Spleen (tissue), 11 donors: ENCODE measurements around the gene CASTOR1. TPM values are rescaled to one million over a fixed set of nuclear protein-coding genes. Genes with fewer than 3 reads are reported as not detected.
A peak's percentile ranks its signal among the peaks of the same experiment; 100 is the strongest.

Source experiments
- DNase-seq: peaks from one replicate; pipeline ENCODE4 v3.0.0-alpha.2; 2020
- H3K27ac ChIP-seq, 8 donors: fragments of 200-600 bp; sonication (generic) in 7 of 8; 1 replicate in 4 of 8; 2 replicates in 4 of 8; pipeline versions ENCODE4 v1.5.0 to v1.8.0; 2016 to 2021; ENCODE audit warnings: inconsistent platforms in 4 of 8, mild to moderate bottlenecking in 4 of 8, moderate library complexity in 1 of 8
- H3K27me3 ChIP-seq, 7 donors: fragments of 200-600 bp; sonication (generic) in 6 of 7; replicated peaks in 1 of 7; 1 replicate in 4 of 7; 2 replicates in 3 of 7; pipeline versions ENCODE4 v1.5.0 to v1.8.0; 2016 to 2021; ENCODE audit warnings: inconsistent platforms in 3 of 7, mild to moderate bottlenecking in 1 of 7
- H3K36me3 ChIP-seq, 6 donors: fragments of 200-600 bp; sonication (generic) in 5 of 6; 1 replicate in 4 of 6; 2 replicates in 2 of 6; pipeline versions ENCODE4 v1.5.0 to v1.8.0; 2016 to 2021; ENCODE audit warnings: inconsistent platforms in 2 of 6
- H3K4me1 ChIP-seq, 6 donors: fragments of 200-600 bp; sonication (generic) in 5 of 6; 1 replicate in 3 of 6; 2 replicates in 3 of 6; pipeline versions ENCODE4 v1.5.0 to v1.8.0; 2016 to 2021; ENCODE audit warnings: inconsistent platforms in 3 of 6
- H3K4me3 ChIP-seq, 8 donors: fragments of 200-600 bp; sonication (generic) in 7 of 8; 1 replicate in 4 of 8; 2 replicates in 4 of 8; pipeline versions ENCODE4 v1.5.0 to v1.8.0; 2016 to 2021; ENCODE audit warnings: inconsistent platforms in 4 of 8, mild to moderate bottlenecking in 4 of 8, moderate library complexity in 2 of 8
- H3K9me3 ChIP-seq, 8 donors: fragments of 200-600 bp; sonication (generic) in 7 of 8; 1 replicate in 4 of 8; 2 replicates in 4 of 8; pipeline versions ENCODE4 v1.5.0 to v1.8.0; 2016 to 2021; ENCODE audit warnings: inconsistent platforms in 4 of 8
- CTCF ChIP-seq, 11 experiments: fragments of 200-600 bp in 7 of 11; fragments of 450-650 bp in 4 of 11; sonication (generic) in 4 of 11; IDR thresholded peaks in 8 of 11; conservative IDR thresholded peaks in 3 of 11; 1 replicate in 7 of 11; 2 replicates in 4 of 11; pipeline versions ENCODE4 v1.4.0 to v1.8.0; 2016 to 2021; ENCODE audit warnings: antibody characterized with exemption in 11 of 11, inconsistent platforms in 4 of 11, mild to moderate bottlenecking in 1 of 11
- POLR2A ChIP-seq, 3 donors: fragments of 450-650 bp; IDR thresholded peaks; one replicate each; pipeline ENCODE4 v1.5.1; 2017; ENCODE audit warnings: antibody characterized with exemption in 3 of 3, mild to moderate bottlenecking in 1 of 3
- POLR2AphosphoS5 ChIP-seq, 3 donors: sonication (generic); formaldehyde crosslinking; IDR thresholded peaks; one replicate each; pipeline ENCODE4 v1.5.1; 2017; ENCODE audit warnings: antibody characterized with exemption in 3 of 3
- WGBS, 5 donors: extraction: QIAGEN DNeasy Blood & Tissue Kit in 3 of 5; methylation state at CpG; one replicate each; pipeline versions ENCODE4 v1.1.5 to v1.1.7; 2013 to 2018; 5-methylcytosine and 5-hydroxymethylcytosine counted together
- intact Hi-C: fragments of 100-400 bp; cut with DNase I; formaldehyde crosslinking; loops from one replicate; pipeline ENCODE4 v1.15.0; 2023; ENCODE audit warnings: low total_unique reads
- polyA plus RNA-seq, 3 donors: library from polyadenylated mRNA; stranded (reverse); fragments of 200-250 nt; gene quantifications; one replicate each; pipeline ENCODE4 v1.2.1, GENCODE V29; 2013
- total RNA-seq, 7 donors: library from RNA; depleted of rRNA in 3 of 7; stranded (reverse); fragments of >200 nt in 3 of 7; fragmentation: NEBNext Ultra II Directional in 4 of 7; extraction: Animal tissue kit (Norgen Biotek cat#: 25700) in 4 of 7; gene quantifications; one replicate each; pipeline versions ENCODE4 v1.1.0 to v1.2.1, GENCODE V29; 2016 to 2021
- donor health status: healthy with polysubstance abuse.
- donor health status: DM: no; HTN: no; CAD: no; lungs with moderate emphysema.
- donor health status: DM: no; HTN: no; CAD: no.
- donor health status: Bipolar disorder and iron deficiency.
- donor health status: healthy.
- donor health status: DM: no; HTN: no; CAD: no.
- donor health status: DM: yes; HTN: yes; CAD: no.

Gene CASTOR1
- total and polyA plus RNA-seq, 10 donors, result 5.6 to 18.9 (median 12.6) TPM

GRCh38 chr22:30273711-30274436 lies 15.4 kb downstream of the CASTOR1 start:
- Histone ChIP-seq H3K36me3 (peaks cover 0 to 16% (median 0%) of the 10 kb centered on the region in 6 donors), H3K27ac (peak overlapping the region in 2 of 8 donors; percentile 41 to 47), H3K4me1 (peaks cover 9 to 97% (median 39%) of the 10 kb centered on the region in 6 donors), H3K27me3 (peaks cover 0 to 16% (median 0%) of the 10 kb centered on the region in 7 donors), H3K9me3 (no peaks in the 10 kb centered on the region), H3K4me3 (peak overlapping the region in 1 of 8 donors; percentile 0)
- intact Hi-C loops, result no loop called here
- 68 to 80% (median 74%) methylated on average over 10 of the region's 10 CpGs for WGBS, 5 donors
- no peak for TF ChIP-seq POLR2A (IDR thresholded peaks at IDR 0.05)
- TF ChIP-seq POLR2AphosphoS5 (IDR thresholded peaks at IDR 0.05), result peak in 1 of 3 donors; percentile 24
- no peak for TF ChIP-seq CTCF (IDR thresholded peaks at IDR 0.05 in 8 of 11, conservative IDR thresholded peaks at IDR 0.05 in 3 of 11)
- no peak for DNase-seq

GRCh38 chr22:30272781-30273601 lies 16.3 kb downstream of the CASTOR1 start:
- Histone ChIP-seq H3K27me3 (peaks cover 0 to 10% (median 0%) of the 10 kb centered on the region in 7 donors), H3K4me1 (peaks cover 7 to 97% (median 37%) of the 10 kb centered on the region in 6 donors), H3K9me3 (no peaks in the 10 kb centered on the region), H3K4me3 (peak overlapping the region in 1 of 8 donors; percentile 0), H3K36me3 (peaks cover 0 to 19% (median 0%) of the 10 kb centered on the region in 6 donors), H3K27ac (peak overlapping the region in 3 of 8 donors; percentile 19 to 47 (median 41))
- TF ChIP-seq POLR2AphosphoS5 (IDR thresholded peaks at IDR 0.05) (peak in 2 of 3 donors; percentile 47 to 62), POLR2A (IDR thresholded peaks at IDR 0.05) (no peak)
- no peak for DNase-seq
- intact Hi-C loops, result no loop called here
- 53 to 84% (median 72%) methylated on average over 16 of the region's 16 CpGs for WGBS, 5 donors

GRCh38 chr22:30270832-30271231 lies 18.5 kb downstream of the CASTOR1 start:
- H3K27me3 ChIP-seq, result no peaks in the 10 kb centered on the region
- TF ChIP-seq POLR2A (IDR thresholded peaks at IDR 0.05) (no peak), POLR2AphosphoS5 (IDR thresholded peaks at IDR 0.05) (peak; percentile 83 to 90 (median 88)), CTCF (IDR thresholded peaks at IDR 0.05 in 8 of 11, conservative IDR thresholded peaks at IDR 0.05 in 3 of 11) (peak in 1 of 11 experiments; percentile 9)
- H3K9me3 ChIP-seq, result no peaks in the 10 kb centered on the region
- peak overlapping the region in 7 of 8 donors; percentile 54 to 89 (median 73) for H3K27ac ChIP-seq
- DNase-seq, result peak; percentile 94
- intact Hi-C loops, result no loop called here
- H3K4me3 ChIP-seq, result peak overlapping the region in 1 of 8 donors; percentile 48
- peaks cover 0 to 19% (median 0%) of the 10 kb centered on the region in 6 donors for H3K36me3 ChIP-seq
- WGBS, 5 donors, result 41 to 64% (median 49%) methylated on average over 15 to 16 of the region's 16 CpGs
- H3K4me1 ChIP-seq, result peaks cover 4 to 97% (median 36%) of the 10 kb centered on the region in 6 donors

- no peaks in the 10 kb centered on the region for H3K9me3 ChIP-seq
- 71 to 86% (median 81%) methylated on average over 8 of the region's 8 CpGs for WGBS, 5 donors
- H3K4me1 ChIP-seq, result peaks cover 8 to 100% (median 49%) of the 10 kb centered on the region in 6 donors
- peaks cover 0 to 35% (median 0%) of the 10 kb centered on the region in 6 donors for H3K36me3 ChIP-seq
- H3K4me3 ChIP-seq, result no peak overlapping the region
- TF ChIP-seq CTCF (IDR thresholded peaks at IDR 0.05 in 8 of 11, conservative IDR thresholded peaks at IDR 0.05 in 3 of 11) (no peak), POLR2A (IDR thresholded peaks at IDR 0.05) (no peak), POLR2AphosphoS5 (IDR thresholded peaks at IDR 0.05) (no peak)
- no peaks in the 10 kb centered on the region for H3K27me3 ChIP-seq
- intact Hi-C loops, result loop anchor here (10.0 kb wide), 1 partner anchor 216 kb away; no protein-coding TSS in a partner anchor
- H3K27ac ChIP-seq, result peak overlapping the region in 7 of 8 donors; percentile 88 to 98 (median 97)
- no peak for DNase-seq
These were observed 21.0 kb downstream of the CASTOR1 start for GRCh38 chr22:30268331-30268730.
